GM12872 (cell line): Measurements from ENCODE around the gene CNTNAP2.

Source experiments
- CTCF ChIP-seq: IDR thresholded peaks from 3 replicates; pipeline ENCODE4 v1.5.1; 2011; ENCODE audit warnings: low read depth, mild to moderate bottlenecking, low read length, moderate library complexity; ENCODE audit not compliant: insufficient read depth

CNTNAP2 gene

GRCh38 chr7:148275359-148275890 lies 2158.8 kb downstream of the CNTNAP2 start:
- TF ChIP-seq CTCF: no peak

- TF ChIP-seq CTCF: no peak
Measured at GRCh38 chr7:148276314-148277041, 2159.9 kb downstream of the CNTNAP2 start.

GRCh38 chr7:148277042-148277660 lies 2160.6 kb downstream of the CNTNAP2 start:
- no peak for TF ChIP-seq CTCF

GRCh38 chr7:148286150-148286549 lies 2169.5 kb downstream of the CNTNAP2 start:
- 0 out of 3 replicates have a peak, but pooled peaks have one; percentile 27 for TF ChIP-seq CTCF

- no peak for TF ChIP-seq CTCF
Measured at GRCh38 chr7:148287538-148287937, 2170.9 kb downstream of the CNTNAP2 start.

- TF ChIP-seq CTCF: no peak
Measured at GRCh38 chr7:148288592-148289151, 2172.1 kb downstream of the CNTNAP2 start.

GRCh38 chr7:148289630-148290029 lies 2173.0 kb downstream of the CNTNAP2 start:
- TF ChIP-seq CTCF: no peak
